Renal cortex interstitium (tissue), 15 donors: ENCODE data around the gene RASSF5. TPM values are rescaled to one million over a fixed set of nuclear protein-coding genes. Genes with fewer than 3 reads are reported as not detected.

Source experiments
- DNase-seq, 11 donors: peaks; one replicate each; pipeline ENCODE4 v3.0.0-alpha.2; 2013; ENCODE audit warnings: low read depth in 9 of 11, low spot score in 4 of 11; ENCODE audit errors: extremely low read depth in 1 of 11
- long read RNA-seq, 16 experiments: transcript quantifications; one replicate each; lab custom pipeline, GENCODE V29; 2026
- polyA plus RNA-seq, 3 donors: library from polyadenylated mRNA; unstranded; fragments of 120-200 nt; gene quantifications; one replicate each; pipeline ENCODE4 v1.2.1, GENCODE V29; 2013; ENCODE audit not compliant: insufficient read length in 3 of 3

The RASSF5 gene
- polyA plus RNA-seq, result 1 to 10 TPM; 4.5 to 6.1 (median 5.0) TPM
- long read RNA-seq, donor 1, result 0 reads
- long read RNA-seq, donor 2, partial matches to known transcripts, result 32 of 46 reads
- long read RNA-seq, donor 2, other reads (novel, unspliced or antisense), result 13 of 46 reads
- long read RNA-seq, donor 3, partial matches to known transcripts, result 0 of 1 reads
- long read RNA-seq, donor 3, other reads (novel, unspliced or antisense), result 0 of 1 reads
- long read RNA-seq, donor 4, result 0 reads
- long read RNA-seq, donor 5, result 0 reads
- long read RNA-seq, donor 6, full-length matches to known transcripts, result 3 of 3 reads
- long read RNA-seq, donor 6, partial matches to known transcripts, result 0 of 3 reads
- long read RNA-seq, donor 6, other reads (novel, unspliced or antisense), result 0 of 3 reads
- long read RNA-seq, donor 7, full-length matches to known transcripts, result 2 of 2 reads
- long read RNA-seq, donor 7, partial matches to known transcripts, result 0 of 2 reads
- long read RNA-seq, donor 7, other reads (novel, unspliced or antisense), result 0 of 2 reads
- long read RNA-seq, donor 8, partial matches to known transcripts, result 0 of 1 reads
- long read RNA-seq, donor 8, other reads (novel, unspliced or antisense), result 0 of 1 reads
- long read RNA-seq, donor 9, result 0 reads
- long read RNA-seq, donor 10, partial matches to known transcripts, result 0 of 2 reads
- long read RNA-seq, donor 10, other reads (novel, unspliced or antisense), result 0 of 2 reads
- long read RNA-seq, donor 11, partial matches to known transcripts, result 0 of 15 reads
- long read RNA-seq, donor 11, other reads (novel, unspliced or antisense), result 15 of 15 reads
- long read RNA-seq, donor 12, full-length matches to known transcripts, result 1 of 1 reads
- long read RNA-seq, donor 12, partial matches to known transcripts, result 0 of 1 reads
- long read RNA-seq, donor 12, other reads (novel, unspliced or antisense), result 0 of 1 reads
- long read RNA-seq, donor 13, partial matches to known transcripts, result 0 of 1 reads
- long read RNA-seq, donor 13, other reads (novel, unspliced or antisense), result 0 of 1 reads
- long read RNA-seq, donor 14, partial matches to known transcripts, result 0 of 1 reads
- long read RNA-seq, donor 14, other reads (novel, unspliced or antisense), result 0 of 1 reads
- long read RNA-seq, donor 15, partial matches to known transcripts, result 0 of 1 reads
- long read RNA-seq, donor 15, other reads (novel, unspliced or antisense), result 0 of 1 reads
- long read RNA-seq, donor 16, full-length matches to known transcripts, result 4 of 4 reads
- long read RNA-seq, donor 16, partial matches to known transcripts, result 0 of 4 reads
- long read RNA-seq, donor 16, other reads (novel, unspliced or antisense), result 0 of 4 reads

DNA sequence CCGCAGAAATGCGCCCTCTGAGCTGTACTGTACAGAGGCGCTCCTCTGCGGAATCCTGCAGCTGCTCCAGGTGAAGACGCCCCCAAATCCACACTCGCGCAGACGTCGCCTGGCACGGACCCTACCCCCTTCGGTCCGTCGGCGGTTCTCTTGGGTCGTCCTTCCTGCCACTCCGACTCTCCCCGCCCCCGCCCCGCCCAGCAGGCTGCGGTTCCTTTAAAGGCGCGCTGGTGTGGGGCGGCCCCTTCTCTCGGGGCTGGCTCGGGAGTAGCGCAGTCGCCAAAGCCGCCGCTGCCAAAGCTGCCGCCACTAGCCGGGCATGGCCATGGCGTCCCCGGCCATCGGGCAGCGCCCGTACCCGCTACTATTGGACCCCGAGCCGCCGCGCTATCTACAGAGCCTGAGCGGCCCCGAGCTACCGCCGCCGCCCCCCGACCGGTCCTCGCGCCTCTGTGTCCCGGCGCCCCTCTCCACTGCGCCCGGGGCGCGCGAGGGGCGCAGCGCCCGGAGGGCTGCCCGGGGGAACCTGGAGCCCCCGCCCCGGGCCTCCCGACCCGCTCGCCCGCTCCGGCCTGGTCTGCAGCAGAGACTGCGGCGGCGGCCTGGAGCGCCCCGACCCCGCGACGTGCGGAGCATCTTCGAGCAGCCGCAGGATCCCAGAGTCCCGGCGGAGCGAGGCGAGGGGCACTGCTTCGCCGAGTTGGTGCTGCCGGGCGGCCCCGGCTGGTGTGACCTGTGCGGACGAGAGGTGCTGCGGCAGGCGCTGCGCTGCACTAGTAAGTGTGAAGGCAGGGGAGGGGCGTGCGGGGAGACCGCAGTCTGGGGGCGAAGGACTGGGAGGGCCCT is at the start of gene RASSF5:
Gene RASSF5 (plus strand): TSS at position 248 of the 846 bp plus-strand sequence. CDS start 72 bp downstream, at position 320.
- no peak for DNase-seq

DNA sequence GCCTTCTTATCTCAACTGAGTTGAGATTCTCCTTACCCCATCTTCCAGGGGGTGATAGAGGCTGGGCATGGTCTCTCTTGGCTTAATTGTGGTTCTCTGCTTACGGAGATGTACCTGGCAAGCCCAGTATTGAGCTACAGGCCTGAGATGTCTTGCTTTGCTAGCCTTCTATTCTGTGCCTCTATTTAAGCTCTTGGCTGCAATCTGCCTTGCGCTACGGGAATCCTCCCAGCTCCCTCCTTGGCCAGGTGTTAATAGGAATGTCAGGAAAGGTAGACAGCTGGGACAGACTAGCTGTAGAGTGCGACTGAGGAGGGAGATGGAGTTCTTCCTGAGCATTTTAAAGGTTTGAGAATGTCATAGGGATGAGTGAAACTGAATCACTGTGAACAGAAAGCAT is 47.6 kb upstream of the RASSF5 start:
- DNase-seq, result no peak

DNA sequence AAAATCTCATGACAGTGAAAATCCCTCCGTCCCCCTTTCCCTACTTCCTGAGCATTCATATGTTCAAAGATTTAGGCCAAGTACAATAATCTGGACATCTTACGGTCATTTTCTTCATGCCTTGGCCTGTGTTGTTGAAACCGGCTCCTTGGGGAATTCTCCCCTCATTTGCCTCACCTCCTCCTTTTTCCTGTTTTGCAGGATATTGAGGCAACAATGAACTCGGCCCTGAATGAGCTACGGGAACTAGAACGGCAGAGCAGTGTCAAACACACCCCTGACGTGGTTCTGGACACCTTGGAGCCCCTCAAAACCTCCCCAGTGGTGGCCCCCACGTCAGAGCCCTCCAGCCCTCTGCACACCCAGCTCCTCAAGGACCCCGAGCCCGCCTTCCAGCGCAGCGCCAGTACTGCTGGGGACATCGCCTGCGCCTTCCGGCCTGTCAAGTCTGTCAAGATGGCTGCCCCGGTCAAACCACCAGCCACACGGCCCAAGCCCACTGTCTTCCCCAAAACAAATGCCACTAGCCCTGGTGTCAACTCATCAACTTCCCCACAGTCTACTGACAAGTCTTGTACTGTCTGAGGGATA is 46.4 kb upstream of the RASSF5 start:
- no peak for DNase-seq

- DNase-seq, result peak in 3 of 11 donors; percentile 51 to 68 (median 63)
These were observed 45.5 kb upstream of the RASSF5 start for GRCh38 chr1:206461602-206462455.

- DNase-seq, result no peak
These were observed 44.2 kb upstream of the RASSF5 start for GRCh38 chr1:206463137-206463536.

DNA sequence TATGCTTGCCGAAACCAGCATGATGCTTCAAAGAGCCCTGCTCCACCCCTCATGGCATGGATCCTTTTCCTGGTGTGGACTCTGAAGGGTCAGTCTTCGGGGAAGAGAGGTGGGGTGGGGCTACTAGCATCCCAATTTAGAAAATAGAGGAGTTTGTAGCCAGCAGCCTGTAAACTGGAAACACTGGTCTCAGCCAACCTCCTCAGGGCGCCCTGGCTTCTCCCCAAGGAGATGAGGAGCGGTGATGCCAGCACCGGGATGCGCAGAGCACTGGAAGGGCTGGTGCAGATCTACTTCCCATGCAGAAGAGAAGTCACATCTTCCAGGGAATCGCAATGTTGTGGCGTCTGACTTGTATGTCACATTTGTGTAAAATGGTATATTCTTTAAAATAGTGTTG is 43.4 kb upstream of the RASSF5 start:
- DNase-seq, result no peak

- no peak for DNase-seq
These were observed 42.8 kb upstream of the RASSF5 start for GRCh38 chr1:206464456-206464964.

DNA sequence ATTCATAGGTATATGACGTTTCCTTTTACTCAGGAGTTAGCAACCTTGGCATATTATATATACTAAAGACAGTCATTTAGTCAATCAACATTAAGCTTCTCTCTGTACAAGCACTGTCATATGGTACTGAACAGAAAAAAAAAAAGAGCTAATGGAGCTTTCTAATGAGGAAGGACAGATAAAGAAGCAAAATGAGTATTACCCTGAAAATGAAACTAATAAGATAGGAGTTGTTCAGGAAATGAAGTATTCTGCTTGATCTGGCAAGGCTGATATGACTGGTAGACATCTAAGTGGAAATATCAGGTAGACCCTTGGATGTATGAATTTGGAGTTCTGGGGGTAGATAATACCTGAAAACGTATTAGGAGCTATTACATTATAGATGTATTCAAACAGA is 41.4 kb upstream of the RASSF5 start:
- DNase-seq, result no peak

- DNase-seq, result no peak
These were observed 40.3 kb upstream of the RASSF5 start for GRCh38 chr1:206466840-206467649.

- DNase-seq, result peak in 2 of 11 donors; percentile 63 to 65
These were observed 39.4 kb upstream of the RASSF5 start for GRCh38 chr1:206467915-206468314.

DNA sequence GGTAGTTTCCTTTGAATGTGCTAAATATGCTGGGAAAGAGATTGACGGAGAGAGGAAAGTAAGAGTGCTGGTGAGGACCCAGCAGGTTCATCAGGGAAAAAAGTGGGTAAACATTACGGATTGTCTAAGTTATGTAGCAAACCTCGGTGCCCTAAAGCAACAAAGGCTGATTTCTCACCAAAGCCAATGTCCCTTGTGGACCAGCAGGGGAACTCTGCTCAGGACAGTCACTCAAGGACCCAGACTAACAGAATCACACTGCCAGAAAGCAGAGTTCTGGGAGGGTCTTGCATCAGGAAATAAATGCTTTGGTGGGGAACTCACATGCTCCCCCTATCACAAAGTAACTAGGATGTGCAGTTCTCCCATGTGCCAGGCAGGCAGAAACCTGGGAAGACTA is 38.8 kb upstream of the RASSF5 start:
- no peak for DNase-seq

- DNase-seq, result no peak
These were observed 37.9 kb upstream of the RASSF5 start for GRCh38 chr1:206469411-206469932.

DNA sequence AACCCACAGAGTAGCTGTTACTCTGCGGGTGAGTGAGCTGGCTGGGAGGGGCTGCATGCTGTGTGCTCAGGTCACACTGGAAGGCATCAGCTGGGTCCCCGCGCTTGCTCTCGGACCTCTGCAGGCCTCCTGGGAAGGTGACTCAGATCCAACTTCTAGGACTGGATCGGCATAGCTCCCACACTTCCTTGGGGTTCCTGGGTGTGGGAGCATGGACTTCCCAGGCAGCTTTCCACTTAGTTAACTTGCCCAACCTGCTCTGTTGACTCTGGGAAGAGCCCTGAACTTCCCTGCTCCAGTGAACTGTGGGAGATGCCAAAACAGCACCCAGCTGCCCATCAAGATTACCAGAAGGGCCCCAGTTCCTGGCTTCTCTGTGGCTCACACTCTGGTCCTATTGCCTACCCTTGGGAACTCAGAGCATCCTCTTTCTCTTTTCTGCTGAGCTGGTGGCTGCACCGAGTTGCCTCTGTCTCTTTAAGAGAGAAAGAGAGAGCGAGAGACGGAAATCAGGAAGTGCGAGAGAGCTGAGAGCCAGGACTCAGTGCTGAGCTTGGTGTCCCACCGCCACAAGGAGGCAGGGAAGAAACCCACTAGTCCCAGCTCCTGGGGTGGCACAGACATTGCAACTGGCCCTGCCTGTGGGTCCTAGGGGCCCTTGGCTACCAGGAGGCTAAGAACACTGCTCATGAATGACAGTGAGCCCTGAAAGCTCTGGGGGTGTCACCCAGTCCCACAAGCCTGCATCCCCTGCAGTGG is 37.2 kb upstream of the RASSF5 start, which contains the start of gene IKBKE:
Gene IKBKE (plus strand): TSS at position 544 of the 759 bp plus-strand sequence. CDS start 2,752 bp downstream, outside the sequence.
- DNase-seq, result no peak

DNA sequence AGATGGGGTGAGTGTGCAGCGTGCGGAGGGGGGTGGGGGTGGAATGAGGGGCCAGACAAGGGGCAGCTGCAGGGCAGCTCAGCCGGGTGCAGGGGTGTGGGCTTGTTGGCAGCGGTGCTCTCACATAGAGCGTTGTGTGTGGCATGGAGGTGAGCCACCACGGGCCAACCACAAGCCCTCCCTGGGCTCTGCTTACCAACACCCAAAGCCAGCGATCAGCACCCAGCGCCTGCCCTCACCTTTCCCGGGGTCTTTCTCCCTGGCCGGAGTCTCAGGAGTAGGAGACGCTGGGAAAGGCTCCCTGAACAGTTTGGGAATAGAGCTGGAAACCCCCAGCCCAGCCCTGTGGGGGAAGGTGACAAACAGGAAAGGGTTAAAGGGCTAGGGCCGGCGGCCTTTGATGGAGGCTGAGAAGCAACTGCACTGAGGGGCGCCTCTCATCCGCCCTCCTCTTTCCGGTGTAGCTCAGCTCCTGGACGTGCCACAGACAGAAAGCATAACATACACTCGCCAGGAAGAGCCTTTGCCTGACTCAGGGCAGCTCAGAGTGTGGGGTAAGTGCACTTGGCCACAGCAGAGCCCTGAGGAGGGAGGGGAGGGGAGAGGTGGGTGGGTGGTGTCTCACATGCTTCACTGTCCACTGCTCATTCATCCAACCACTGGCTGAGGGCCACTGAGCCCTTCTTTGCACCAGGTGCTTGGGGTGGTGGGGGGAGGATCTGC is 36.5 kb upstream of the RASSF5 start:
- DNase-seq, result no peak
